DND-41 (cell line): ENCODE data around the gene LINC00237.
A peak's percentile ranks its signal among the peaks of the same experiment; 100 is the strongest.

Source experiments
- ATAC-seq: fragments of 200-7000 bp; cut with Tn5 transposase; 3 replicates; pipeline ENCODE4 v1.9.1; 2021; ENCODE audit warnings: low read depth; ENCODE audit not compliant: insufficient read depth
- DNase-seq: peaks from one replicate; pipeline ENCODE4 v3.0.0-alpha.2; 2020
- H2AFZ ChIP-seq: 2 replicates; pipeline ENCODE4 v1.6.0; 2012; ENCODE audit warnings: low read depth, low read length
- H3K27ac ChIP-seq: 2 replicates; pipeline ENCODE4 v1.5.1; 2012; ENCODE audit warnings: low read length, inconsistent platforms
- H3K27me3 ChIP-seq: fragments of 200-600 bp; sonication (generic); 2 replicates; pipeline ENCODE4 v1.6.0; 2012; ENCODE audit warnings: low read length, mild to moderate bottlenecking, inconsistent platforms; ENCODE audit not compliant: insufficient read depth, poor library complexity
- H3K36me3 ChIP-seq: 2 replicates; pipeline ENCODE4 v1.5.1; 2012; ENCODE audit warnings: low read length, inconsistent platforms; ENCODE audit not compliant: insufficient read depth
- H3K4me1 ChIP-seq: 2 replicates; pipeline ENCODE4 v1.5.1; 2012; ENCODE audit warnings: mild to moderate bottlenecking, low read length; ENCODE audit not compliant: insufficient read depth
- H3K4me2 ChIP-seq: 2 replicates; pipeline ENCODE4 v1.6.0; 2012; ENCODE audit warnings: mild to moderate bottlenecking, moderate library complexity, low read length, inconsistent platforms; ENCODE audit not compliant: insufficient read depth
- H3K4me3 ChIP-seq, 2 experiments: fragments of 200-600 bp in 1 of 2; shearing (Covaris generic) in 1 of 2; 2 replicates each; pipeline ENCODE4 v1.5.1; 2012 to 2016; ENCODE audit warnings: inconsistent platforms in 2 of 2, low read length in 2 of 2, mild to moderate bottlenecking in 2 of 2, low read depth in 1 of 2, moderate library complexity in 1 of 2
- H3K79me2 ChIP-seq: 2 replicates; pipeline ENCODE4 v1.6.0; 2012; ENCODE audit warnings: low read length, inconsistent platforms; ENCODE audit not compliant: insufficient read depth
- H3K9ac ChIP-seq: 2 replicates; pipeline ENCODE4 v1.6.0; 2012; ENCODE audit warnings: low read depth, mild to moderate bottlenecking, inconsistent platforms, low read length, moderate library complexity
- H3K9me3 ChIP-seq: 2 replicates; pipeline ENCODE4 v1.5.1; 2012; ENCODE audit warnings: low read length, moderate library complexity, mild to moderate bottlenecking, inconsistent platforms; ENCODE audit not compliant: insufficient read depth, severe bottlenecking
- H4K20me1 ChIP-seq: 2 replicates; pipeline ENCODE4 v1.6.0; 2012; ENCODE audit warnings: low read length; ENCODE audit not compliant: insufficient read depth
- CTCF ChIP-seq: IDR thresholded peaks from 2 replicates; pipeline ENCODE4 v1.5.1; 2012; ENCODE audit warnings: borderline replicate concordance, low read length, moderate library complexity, mild to moderate bottlenecking; ENCODE audit not compliant: poor library complexity, severe bottlenecking; ENCODE audit errors: extremely low read depth
- EZH2 ChIP-seq: IDR thresholded peaks from 3 replicates; pipeline ENCODE4 v1.6.1; 2012; ENCODE audit warnings: borderline replicate concordance, low read depth, mild to moderate bottlenecking, moderate library complexity, low read length, inconsistent platforms; ENCODE audit not compliant: severe bottlenecking

LINC00237 gene

GRCh38 chr20:21106171-21107017 lies at the start of gene LINC00237:
Gene LINC00237, minus strand, starts transcription at chr20:21106358.
- peaks cover 4% of the 10 kb centered on the region for H3K27me3 ChIP-seq
- TF ChIP-seq EZH2 (no peak), CTCF (no peak)
- no peak within 1 kb of the TSS for H3K4me3 ChIP-seq
- ATAC-seq (no peak), DNase-seq (no peak)
- no peak within 1 kb of the TSS for H3K9ac ChIP-seq
- H3K9me3 ChIP-seq = no peaks in the 10 kb centered on the region
- H4K20me1 ChIP-seq = no peaks in the 10 kb centered on the region
- no peak within 1 kb of the TSS for H2AFZ ChIP-seq
- H3K4me2 ChIP-seq = no peak within 1 kb of the TSS
- H3K36me3 ChIP-seq = no peaks in the 10 kb centered on the region
- H3K4me1 ChIP-seq = no peaks in the 10 kb centered on the region
- H3K27ac ChIP-seq = no peak within 1 kb of the TSS
- H3K79me2 ChIP-seq = no peaks in the 10 kb centered on the region

GRCh38 chr20:21155268-21155667 lies 49.1 kb upstream of the LINC00237 start:
- Histone ChIP-seq H3K36me3 (no peaks in the 10 kb centered on the region; the same call in 1 of the 2 replicates), H2AFZ (no peak overlapping the region), H3K79me2 (no peaks in the 10 kb centered on the region), H3K4me1 (peaks cover 12% of the 10 kb centered on the region), H4K20me1 (no peaks in the 10 kb centered on the region), H3K27ac (no peak overlapping the region), H3K27me3 (no peaks in the 10 kb centered on the region), H3K9ac (no peak overlapping the region), H3K9me3 (no peaks in the 10 kb centered on the region), H3K4me2 (no peak overlapping the region), H3K4me3 (no peak overlapping the region)
- TF ChIP-seq EZH2 = no peak
- DNase-seq = no peak
- no peak for ATAC-seq

DNA sequence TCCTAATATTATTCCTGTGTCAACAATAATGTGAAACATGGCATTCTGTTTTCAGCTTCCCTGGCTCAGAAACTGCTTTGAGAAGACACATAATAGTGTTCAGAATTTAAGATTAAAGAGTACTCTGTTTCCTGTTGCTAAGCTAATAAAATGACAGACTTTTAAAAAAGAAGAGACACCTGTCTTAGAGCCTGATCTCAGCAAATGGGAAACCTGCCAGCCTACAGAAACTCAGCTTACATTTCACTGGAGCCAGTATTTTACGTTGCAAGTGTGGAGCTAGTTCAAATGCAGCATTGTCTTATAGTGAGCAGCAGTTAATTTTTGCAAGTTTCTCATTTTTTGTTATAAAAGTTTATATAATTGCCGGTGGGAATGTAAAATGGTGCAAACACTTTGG lies 48.5 kb upstream of the LINC00237 start:
- H3K9ac ChIP-seq = no peak overlapping the region
- H3K4me2 ChIP-seq = no peak overlapping the region
- H4K20me1 ChIP-seq = no peaks in the 10 kb centered on the region
- H3K27ac ChIP-seq = no peak overlapping the region
- H3K9me3 ChIP-seq = no peaks in the 10 kb centered on the region
- ATAC-seq (0 out of 3 replicates have a peak, but pooled peaks have one; percentile 42), DNase-seq (no peak)
- H2AFZ ChIP-seq = no peak overlapping the region
- H3K79me2 ChIP-seq = no peaks in the 10 kb centered on the region
- H3K4me3 ChIP-seq = no peak overlapping the region
- no peaks in the 10 kb centered on the region for H3K27me3 ChIP-seq
- H3K4me1 ChIP-seq = peaks cover 12% of the 10 kb centered on the region
- TF ChIP-seq CTCF (no peak), EZH2 (no peak)
- H3K36me3 ChIP-seq = peaks cover 5% of the 10 kb centered on the region

GRCh38 chr20:21151791-21152190 lies 45.6 kb upstream of the LINC00237 start:
- H3K27me3 ChIP-seq = no peaks in the 10 kb centered on the region

More at GRCh38 chr20:21151791-21152190, 45.6 kb upstream of the LINC00237 start:
- no peak overlapping the region for H3K4me3 ChIP-seq
- H3K79me2 ChIP-seq = no peaks in the 10 kb centered on the region
- H3K4me2 ChIP-seq = no peak overlapping the region
- no peak overlapping the region for H2AFZ ChIP-seq
- no peak for TF ChIP-seq EZH2
- no peak for TF ChIP-seq CTCF
- peaks cover 5% of the 10 kb centered on the region for H3K36me3 ChIP-seq
- no peak overlapping the region for H3K27ac ChIP-seq
- ATAC-seq (no peak), DNase-seq (no peak)
- peaks cover 6% of the 10 kb centered on the region; the same call in 1 of the 2 replicates for H3K4me1 ChIP-seq
- H4K20me1 ChIP-seq = no peaks in the 10 kb centered on the region
- H3K9ac ChIP-seq = no peak overlapping the region
- H3K9me3 ChIP-seq = no peaks in the 10 kb centered on the region
